WERI-Rb-1 (cell line): ENCODE results near the gene RARG.

Source experiments
- DNase-seq: peaks from one replicate; pipeline ENCODE4 v3.0.0-alpha.2; 2020
- H3K27ac ChIP-seq: fragments of 250-450 bp; sonication (Bioruptor Pico); 2 replicates; pipeline ENCODE4 v1.5.1; 2020; ENCODE audit warnings: mild to moderate bottlenecking, moderate library complexity
- H3K27me3 ChIP-seq: fragments of 250-450 bp; sonication (Bioruptor Pico); 2 replicates; pipeline ENCODE4 v1.5.1; 2021; ENCODE audit warnings: mild to moderate bottlenecking, low read depth, moderate library complexity; ENCODE audit not compliant: insufficient read depth, severe bottlenecking
- H3K36me3 ChIP-seq: fragments of 250-450 bp; sonication (Bioruptor Pico); 2 replicates; pipeline ENCODE4 v1.5.1; 2020; ENCODE audit warnings: mild to moderate bottlenecking, moderate library complexity
- H3K4me3 ChIP-seq: 2 replicates; pipeline ENCODE4 v1.5.1; 2011; ENCODE audit warnings: low read depth, mild to moderate bottlenecking, control low read depth, low read length
- H3K9me3 ChIP-seq: fragments of 250-450 bp; sonication (Bioruptor Pico); 2 replicates; pipeline ENCODE4 v1.5.1; 2021; ENCODE audit warnings: mild to moderate bottlenecking, moderate library complexity; ENCODE audit not compliant: severe bottlenecking
- TF ChIP-seq, protein P1 (sequence below): IDR thresholded peaks from 2 replicates; pipeline ENCODE4 v1.5.1; 2011; ENCODE audit warnings: low read depth, mild to moderate bottlenecking, control low read depth, inconsistent platforms, low read length

RARG gene

DNA sequence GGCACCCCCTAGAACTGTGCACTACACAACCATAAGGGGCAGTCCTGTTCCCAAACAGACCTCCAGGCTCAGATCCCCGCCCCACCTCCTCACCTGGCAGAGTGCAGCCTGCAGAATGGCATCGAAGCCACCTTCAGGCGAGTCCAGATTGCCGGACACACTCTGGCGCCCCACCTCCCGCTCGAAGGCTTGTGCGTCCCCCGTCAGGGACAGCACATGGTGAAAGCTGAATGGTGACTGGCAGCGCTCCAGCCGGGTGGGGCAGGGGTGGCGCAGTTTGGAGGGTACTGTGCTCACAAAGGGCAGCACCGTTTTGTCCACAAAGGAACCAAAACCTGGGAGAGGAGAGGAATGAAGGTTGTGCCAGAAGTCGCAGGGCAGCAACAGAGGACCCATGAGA, 35.5 kb downstream of the RARG start:
- Histone ChIP-seq H3K4me3 (no peak overlapping the region), H3K9me3 (no peaks in the 10 kb centered on the region), H3K36me3 (no peaks in the 10 kb centered on the region; the same call in none of the 2 replicates), H3K27ac (no peak overlapping the region), H3K27me3 (peaks cover 4% of the 10 kb centered on the region)
- DNase-seq: no peak
- TF ChIP-seq, protein P1, sequence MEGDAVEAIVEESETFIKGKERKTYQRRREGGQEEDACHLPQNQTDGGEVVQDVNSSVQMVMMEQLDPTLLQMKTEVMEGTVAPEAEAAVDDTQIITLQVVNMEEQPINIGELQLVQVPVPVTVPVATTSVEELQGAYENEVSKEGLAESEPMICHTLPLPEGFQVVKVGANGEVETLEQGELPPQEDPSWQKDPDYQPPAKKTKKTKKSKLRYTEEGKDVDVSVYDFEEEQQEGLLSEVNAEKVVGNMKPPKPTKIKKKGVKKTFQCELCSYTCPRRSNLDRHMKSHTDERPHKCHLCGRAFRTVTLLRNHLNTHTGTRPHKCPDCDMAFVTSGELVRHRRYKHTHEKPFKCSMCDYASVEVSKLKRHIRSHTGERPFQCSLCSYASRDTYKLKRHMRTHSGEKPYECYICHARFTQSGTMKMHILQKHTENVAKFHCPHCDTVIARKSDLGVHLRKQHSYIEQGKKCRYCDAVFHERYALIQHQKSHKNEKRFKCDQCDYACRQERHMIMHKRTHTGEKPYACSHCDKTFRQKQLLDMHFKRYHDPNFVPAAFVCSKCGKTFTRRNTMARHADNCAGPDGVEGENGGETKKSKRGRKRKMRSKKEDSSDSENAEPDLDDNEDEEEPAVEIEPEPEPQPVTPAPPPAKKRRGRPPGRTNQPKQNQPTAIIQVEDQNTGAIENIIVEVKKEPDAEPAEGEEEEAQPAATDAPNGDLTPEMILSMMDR: no peak

DNA sequence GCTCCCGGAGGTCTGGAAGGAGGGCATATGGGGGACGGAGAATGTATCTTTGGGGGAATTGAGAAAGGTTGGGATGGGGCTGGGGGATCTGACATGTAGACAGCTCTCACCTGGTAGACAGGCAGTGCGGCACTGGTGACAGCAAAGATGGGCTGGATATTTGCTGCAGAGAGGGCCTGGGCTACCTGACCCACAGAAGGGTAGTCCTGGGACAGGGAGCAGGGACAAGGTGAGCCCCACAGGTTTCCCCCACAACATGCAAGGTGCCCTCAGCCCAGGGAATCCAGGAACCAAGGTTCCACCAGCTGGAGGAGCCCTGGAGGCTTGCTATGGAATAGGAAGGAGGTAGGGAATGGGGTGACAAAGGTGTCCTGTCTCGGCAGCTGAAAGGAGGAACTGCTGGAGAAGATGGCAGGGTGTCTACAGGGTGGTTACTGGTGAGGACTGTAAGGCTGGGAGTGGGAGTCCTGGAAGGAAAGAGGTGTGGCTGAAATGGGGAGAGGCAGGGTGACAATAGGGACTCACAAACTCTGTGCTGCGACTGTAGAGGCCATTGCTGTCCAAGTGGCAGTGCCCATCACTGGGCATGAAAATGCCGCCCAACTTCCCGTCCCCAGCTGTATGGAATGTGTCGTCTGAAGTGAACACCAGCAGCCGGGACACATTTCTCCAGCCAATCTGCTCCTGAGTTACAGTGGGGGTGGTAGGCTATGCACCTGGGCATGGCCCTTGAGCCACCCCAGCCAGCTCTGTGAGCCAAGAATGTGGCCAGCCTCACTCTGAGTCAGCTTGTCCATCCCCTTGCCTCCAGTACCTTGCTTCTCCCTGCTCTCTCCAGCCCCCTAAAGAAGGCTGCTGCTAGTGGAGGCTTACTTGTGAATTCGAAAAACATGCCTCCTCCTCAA, 36.2 kb downstream of the RARG start:
- Histone ChIP-seq H3K36me3 (peaks cover 6% of the 10 kb centered on the region), H3K27me3 (peaks cover 4% of the 10 kb centered on the region), H3K4me3 (no peak overlapping the region), H3K27ac (no peak overlapping the region), H3K9me3 (no peaks in the 10 kb centered on the region)
- DNase-seq: no peak
- TF ChIP-seq, protein P1: no peak

DNA sequence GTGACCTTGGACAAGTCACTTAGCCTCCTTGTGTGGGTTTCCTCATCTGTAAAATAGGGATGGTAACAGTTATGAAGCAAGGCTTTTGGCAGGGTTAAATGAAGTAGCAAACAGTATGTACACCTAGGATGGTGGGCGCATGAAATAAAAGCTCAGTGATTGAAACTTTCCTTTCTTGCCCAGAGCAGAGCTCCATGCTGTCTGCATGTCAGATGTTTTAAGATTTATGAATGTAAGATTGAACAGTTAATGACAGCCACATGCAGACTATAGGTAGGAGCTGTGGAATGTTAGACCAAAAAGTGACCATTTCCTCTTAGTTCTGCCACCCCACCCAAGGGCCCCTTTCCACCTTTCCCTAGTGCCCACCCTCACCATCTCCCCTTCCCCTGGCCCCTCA, 37.0 kb downstream of the RARG start:
- DNase-seq: no peak
- H3K27me3 ChIP-seq: peaks cover 4% of the 10 kb centered on the region
- peaks cover 7% of the 10 kb centered on the region for H3K36me3 ChIP-seq
- TF ChIP-seq, protein P1: no peak
- H3K9me3 ChIP-seq: no peaks in the 10 kb centered on the region
- H3K27ac ChIP-seq: no peak overlapping the region
- H3K4me3 ChIP-seq: no peak overlapping the region

DNA sequence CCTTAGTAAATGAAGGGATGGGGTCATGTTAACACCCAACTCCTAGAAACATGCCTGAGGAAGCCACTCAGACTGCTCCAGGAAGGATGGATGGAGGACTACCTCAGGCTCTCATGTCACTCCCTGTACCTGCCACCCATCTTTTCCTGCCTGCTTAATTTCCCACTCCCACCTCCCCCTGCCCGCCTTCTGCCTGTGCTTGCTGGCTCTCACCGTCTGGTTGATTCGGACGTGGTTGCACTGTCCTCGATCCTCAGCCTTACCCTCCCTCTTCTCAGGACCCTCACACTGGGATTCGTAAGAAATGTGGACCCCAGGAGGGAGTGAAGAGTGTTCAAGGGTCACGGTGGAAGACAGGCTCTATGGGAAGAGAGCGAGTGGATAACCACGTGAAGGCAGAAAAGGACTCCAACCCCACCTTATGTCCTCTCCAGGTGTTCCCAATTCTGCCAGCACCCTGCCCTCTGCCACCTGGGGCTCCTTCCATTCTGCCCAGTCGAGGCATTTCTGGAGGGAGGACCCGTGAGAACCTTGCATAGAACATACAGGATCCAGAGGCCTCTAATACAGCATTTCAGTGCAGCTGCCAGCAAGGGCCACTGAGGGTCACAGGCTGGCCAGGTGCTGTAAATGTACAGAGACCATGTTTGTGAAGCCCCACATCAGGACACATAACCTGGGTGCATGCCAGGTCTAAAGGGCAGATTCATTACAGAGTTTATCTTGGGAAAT, 37.9 kb downstream of the RARG start:
- TF ChIP-seq, protein P1: no peak
- no peaks in the 10 kb centered on the region for H3K9me3 ChIP-seq
- DNase-seq: no peak
- H3K27me3 ChIP-seq: peaks cover 4% of the 10 kb centered on the region
- peaks cover 7% of the 10 kb centered on the region for H3K36me3 ChIP-seq
- no peak overlapping the region for H3K27ac ChIP-seq
- no peak overlapping the region for H3K4me3 ChIP-seq

DNA sequence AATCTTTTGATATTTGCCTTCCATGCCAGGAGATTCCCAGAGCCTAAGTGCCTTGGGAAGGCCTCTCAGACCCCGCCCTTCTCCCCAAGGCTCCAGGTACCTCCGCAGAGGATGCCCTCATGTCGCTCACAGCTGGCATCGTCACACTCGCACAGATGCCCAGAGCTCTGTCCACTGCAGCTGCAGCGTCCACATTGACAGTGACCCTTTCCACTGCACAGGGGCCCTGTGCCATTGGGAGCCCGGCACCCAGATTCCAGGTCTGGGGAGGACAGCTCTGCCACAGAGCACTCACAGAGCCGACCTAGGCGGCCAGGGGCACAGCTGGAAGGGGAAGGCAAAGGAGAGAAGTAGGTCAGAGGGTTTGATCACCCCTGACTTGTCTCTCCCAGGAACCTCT, 39.0 kb downstream of the RARG start:
- Histone ChIP-seq H3K27ac (no peak overlapping the region), H3K9me3 (no peaks in the 10 kb centered on the region), H3K36me3 (peaks cover 13% of the 10 kb centered on the region), H3K4me3 (no peak overlapping the region), H3K27me3 (peaks cover 4% of the 10 kb centered on the region)
- no peak for DNase-seq
- TF ChIP-seq, protein P1: no peak
